T-helper 1 cell (primary cell): ENCODE results near the gene TP53BP2.
"Not testable (repeated sequence)": the region's sequence is repeated elsewhere in the genome, so short reads cannot be mapped to it uniquely, and the experiment has no call there.

ENCODE experiments used
- DNase-seq, 5 donors: peaks; one replicate each; pipeline ENCODE4 v3.0.0-alpha.2; 2012 to 2020

TP53BP2 gene

DNA sequence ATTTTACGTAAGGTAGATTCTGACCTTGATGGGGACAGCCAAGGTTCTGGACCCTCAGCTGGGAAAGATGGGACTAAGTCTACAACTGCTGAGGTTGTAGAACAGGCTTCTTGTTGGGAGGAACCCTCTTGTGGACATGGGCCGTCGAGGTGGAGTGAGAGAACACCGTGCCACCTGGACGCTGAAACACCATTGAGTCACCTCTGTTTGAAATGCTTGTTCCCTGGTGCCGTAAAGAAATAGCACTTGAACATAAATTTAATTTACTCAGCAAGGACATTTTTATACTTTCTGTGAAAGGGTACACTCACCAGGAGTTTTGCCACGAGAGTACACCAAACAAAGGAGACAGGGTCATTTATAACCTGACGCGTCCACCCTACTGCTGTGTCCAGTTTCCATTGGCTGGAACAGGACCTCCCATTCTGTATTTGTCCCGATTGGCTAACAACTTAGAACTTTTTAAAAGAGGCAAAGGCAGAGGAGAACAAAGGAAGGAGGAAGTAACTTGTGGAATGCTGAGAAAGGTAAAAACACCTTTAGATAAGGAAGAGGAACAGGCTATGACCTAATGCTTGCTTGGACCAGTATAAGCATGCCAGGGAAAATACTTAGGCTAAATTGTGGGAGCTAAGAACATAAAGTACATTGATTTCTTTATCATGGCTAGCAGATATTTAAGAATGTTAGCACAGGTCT, 105.6 kb downstream of the TP53BP2 start:
- not testable (repeated sequence) for DNase-seq

DNA sequence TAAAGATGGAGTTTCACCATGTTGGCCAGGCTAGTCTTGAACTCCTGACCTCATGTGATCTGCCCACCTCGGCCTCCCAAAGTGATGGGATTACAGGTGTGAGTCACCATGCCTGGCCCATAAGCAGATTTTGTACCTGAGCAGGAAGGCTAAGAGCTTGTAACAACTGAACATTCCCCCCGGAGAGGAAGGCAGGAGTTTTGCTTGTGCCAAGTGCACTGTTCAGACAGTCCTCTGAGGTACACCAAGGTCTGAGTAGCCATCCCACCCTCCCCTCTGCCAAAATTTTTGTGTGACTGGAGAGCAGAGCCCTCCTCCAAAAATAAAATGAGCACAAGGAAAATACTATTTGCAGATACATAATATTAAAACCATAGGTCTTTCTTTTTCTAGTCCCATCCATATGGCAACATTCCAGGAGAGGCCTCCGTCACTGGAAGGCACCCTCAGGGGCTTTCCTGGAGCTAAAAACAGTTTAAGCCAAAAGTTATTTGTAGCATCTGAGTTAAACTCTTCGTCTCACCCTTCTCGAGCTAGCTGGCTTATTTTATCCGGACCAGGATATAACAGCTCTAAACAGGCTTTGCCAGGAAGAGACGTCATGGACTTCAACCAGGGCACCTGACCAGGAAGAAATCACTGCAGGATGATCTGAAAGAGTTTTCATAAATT, 106.2 kb downstream of the TP53BP2 start:
- DNase-seq, result no peak

DNA sequence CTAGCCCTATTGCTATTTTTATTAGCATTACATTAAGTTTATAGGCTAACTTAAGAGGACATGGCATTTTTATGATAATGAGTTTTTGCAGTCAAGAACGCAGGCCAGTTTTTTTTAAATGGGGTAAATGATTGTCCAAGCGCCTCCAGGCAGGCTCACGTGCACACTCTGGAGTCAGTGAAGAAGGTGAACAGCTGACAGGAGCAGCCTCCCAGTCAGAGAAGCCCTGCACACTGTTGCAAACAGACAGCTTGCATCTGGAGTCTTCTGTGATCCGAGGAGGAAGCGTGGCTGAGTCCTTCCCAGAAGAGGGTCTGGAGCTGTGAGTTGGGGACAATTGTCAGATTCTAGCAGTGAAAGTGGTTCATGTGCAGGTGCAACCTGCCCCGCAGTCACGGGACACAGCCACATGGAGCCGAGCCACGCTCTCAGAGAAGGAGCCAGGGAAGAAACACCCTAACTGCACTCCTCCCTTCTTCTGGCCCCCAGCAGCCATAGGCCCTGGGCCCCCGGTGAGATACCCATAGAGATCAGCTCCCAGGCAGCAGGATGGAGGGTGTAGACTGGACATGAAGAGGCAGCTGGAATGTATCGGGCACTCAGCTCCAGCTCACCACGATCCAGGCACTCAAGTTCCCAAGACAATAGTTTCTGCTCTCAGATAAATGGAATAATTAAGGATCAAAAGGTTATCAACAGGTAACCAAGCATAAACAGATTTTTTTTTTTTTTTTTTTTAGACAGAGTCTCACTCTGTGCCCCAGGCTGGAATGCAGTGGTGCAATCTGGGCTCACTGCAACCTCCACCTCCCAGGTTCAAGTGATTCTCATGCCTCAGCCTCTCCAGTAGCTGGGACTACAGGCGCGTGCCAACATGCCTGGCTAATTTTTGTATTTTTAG, 107.0 kb downstream of the TP53BP2 start:
- DNase-seq, result no peak

DNA sequence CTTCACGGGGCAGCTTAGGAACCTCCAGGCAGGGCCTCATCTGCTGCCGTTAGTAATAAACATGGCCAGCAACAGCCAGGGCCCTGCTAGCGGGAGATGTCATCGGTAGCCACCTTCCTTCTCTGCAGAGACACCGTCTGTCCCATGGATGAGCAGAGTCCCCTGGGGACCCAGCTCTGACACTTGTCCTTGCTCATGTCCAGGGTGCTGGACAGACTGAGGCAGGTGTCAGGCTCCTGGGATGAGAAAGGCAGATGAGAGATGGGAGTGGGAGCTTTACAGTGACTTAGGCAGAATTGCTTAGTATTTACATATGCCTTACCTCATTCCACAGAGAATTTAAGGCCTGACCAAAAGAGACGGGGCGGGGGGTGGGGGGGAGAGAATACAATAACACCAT, 108.4 kb downstream of the TP53BP2 start:
- DNase-seq, result no peak

DNA sequence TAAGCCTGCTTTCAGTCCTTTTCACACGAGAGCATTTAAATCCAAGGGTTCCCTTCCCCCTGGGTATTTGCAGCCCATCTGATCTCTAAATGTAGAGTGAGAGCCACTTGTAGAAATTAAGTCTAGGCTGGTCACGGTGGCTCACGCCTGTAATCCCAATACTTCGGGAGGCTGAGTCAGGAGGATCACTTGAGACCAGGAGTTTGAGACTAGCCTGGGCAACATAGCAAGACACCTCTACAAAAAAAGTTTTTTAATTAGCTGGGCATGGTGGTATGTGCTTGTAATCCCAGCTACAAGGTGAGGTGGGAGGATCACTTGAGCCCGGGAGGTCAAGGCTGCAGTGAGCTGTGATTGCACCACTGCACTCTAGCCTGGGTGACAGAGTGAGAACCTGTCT, 109.1 kb downstream of the TP53BP2 start:
- DNase-seq, result not testable (repeated sequence)

DNA sequence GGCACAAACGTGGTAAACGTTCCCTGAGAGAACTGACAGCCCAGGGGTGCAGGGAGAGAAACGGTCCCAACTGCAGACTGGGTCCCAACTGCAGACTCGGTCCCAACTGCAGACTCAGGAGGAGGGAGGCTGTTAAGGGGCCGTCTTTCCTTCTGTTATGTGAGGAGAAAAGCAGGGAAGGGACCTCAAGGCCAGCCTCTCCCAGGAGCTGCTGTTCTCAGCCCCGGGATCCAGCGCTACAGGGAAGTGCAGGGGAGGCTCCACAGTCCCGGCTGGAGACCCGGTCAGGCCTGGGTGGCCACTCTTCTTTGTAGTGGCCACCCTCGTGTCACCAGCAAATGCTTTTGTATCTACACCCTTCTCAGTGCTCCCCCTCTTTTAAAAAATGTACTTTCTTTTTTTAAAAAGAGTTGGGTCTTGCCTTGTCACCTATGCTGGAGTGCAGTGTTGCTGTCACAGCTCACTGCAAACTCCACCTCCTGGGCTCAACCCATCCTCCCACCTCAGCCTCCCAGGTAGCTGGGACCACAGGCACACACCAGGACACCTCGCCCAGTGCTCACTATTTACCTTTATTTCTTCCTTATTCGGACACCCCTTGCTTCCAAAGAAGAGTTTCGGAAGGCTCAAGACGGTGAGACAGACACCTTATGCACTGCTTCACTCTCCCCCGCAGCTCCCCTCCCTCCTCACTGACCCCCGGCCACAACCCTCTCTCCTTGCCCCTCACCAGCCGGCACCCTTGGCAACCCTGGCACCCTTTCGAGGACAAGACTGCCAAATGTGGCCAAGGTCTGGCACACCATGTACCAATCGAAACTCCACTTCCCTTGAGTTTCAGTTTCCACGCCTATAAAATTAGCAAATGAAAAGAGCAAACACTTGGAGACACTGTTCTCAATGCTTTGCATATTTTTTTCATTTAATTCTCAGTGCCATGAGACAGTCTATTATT, 111.6 kb downstream of the TP53BP2 start:
- no peak for DNase-seq

DNA sequence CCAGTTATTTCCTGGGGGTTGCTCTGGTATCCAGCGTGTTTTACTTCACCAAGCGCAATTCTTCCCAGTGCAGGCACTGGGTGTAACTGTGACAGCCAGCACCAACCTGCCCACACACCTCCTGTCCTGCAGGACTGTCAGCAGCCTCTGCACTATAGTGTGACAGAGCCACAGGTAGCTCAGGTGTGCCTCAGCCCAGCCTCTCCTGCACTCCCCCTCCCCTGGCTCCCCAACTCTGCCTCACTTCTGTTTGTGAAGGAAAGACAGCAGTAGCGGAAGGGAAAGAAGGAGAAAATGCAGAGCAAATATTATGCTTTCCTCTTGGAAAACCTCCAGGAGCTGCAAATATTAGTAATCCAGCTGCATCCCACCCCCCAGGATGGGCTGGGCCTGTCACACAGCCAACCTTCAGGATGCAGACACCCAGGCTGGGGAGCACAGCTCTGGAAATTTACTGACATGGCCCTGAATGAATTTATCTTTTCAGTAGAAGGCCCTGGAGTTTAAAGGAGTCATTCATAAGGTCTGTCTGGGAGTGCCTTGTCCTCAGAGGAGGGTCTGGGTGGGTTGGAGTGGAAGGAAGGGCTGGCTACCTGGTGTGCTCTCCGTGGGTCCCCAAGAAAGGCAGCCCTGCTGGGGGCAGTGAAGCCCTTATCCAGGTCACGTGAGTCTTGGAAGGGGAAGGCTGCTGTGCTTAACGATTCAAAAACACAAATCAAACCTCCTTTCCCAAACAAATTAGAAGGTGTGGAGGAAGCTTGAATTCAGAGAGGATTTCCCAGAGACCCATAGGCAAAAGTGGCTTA, 112.6 kb downstream of the TP53BP2 start:
- no peak for DNase-seq

DNA sequence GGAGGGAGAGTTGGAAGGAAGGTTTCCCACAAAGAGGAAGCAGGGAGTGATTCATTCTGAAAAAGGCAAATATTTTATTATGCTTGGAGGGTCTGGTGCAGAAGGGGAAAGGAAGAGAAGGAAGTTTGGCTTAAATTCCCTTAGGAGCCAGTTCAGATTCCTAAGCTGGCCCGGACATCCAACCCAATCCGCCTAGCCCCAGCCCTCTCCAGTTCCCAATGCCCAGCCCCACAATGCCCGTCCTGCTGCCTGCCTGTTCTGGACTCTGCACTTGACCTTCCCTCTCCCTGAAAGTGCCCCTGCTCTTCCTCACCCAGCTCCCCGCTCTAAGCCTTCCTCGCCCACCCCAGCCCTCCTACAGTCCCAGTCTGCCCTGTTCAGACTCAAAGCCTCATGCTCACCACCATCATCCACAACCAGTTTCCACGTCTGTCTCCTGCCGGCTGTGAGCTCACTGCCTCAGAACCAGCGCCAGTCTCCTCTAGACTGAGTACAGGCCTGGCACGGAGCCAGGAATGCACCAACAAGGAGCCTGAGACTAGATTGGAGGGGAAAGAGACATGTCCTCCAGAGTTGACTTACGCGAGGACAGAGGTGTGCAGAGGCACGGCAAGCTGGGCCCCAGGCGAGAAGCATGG, 114.5 kb downstream of the TP53BP2 start:
- DNase-seq, result no peak

DNA sequence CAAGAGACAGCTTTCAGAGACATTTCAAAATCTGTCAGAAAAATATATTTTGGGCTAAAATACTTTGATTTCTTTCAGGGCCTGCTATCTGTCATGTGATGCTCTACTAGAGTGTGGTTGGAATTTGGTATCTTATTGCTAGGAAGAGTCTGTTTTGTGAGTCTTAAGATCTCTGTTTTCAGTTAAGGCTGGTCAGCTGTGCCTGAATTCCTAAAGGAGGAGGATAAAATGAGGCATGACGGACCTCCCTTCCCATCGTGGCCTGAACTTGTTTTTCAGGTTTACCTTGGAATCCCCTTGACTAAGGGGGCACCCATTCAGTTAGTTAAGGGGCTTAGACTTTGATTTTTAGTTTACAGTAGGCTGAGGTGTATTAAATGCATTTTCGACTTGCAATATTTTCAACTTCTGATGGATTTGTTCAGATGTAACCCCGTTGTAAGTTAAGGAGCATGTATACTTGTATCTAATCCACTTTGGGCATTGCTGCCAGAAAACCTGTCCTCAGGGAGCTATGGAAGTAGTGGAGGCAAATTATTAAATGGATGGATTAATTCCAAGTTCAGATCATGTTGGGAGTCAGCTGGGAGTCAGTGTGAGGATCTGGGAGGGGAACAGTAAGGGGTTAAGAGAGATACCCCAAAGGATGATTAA, 115.1 kb downstream of the TP53BP2 start:
- DNase-seq, result no peak

DNA sequence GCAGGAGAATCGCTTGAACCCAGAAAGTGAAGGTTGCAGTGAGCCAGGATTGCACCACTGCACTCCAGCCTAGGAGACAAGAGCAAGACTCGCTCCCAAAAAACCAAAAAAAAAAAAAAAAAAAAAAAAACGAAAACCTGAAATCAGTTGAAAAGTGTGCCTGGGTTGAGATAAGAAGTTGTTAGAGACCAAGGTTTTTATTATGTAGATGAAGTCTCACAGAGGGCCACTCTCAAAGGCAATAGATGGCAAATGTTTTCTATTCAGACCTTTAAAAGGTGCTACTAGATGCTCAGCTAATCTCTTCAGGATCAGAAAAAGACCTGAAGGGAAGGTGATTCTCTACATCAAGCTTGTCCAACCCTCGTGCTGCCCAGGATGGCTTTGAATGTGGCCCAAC, 115.8 kb downstream of the TP53BP2 start:
- no peak for DNase-seq
